ENCODE data around the gene TSFM.
A peak's percentile ranks its signal among the peaks of the same experiment; 100 is the strongest.

Gene TSFM

DNA sequence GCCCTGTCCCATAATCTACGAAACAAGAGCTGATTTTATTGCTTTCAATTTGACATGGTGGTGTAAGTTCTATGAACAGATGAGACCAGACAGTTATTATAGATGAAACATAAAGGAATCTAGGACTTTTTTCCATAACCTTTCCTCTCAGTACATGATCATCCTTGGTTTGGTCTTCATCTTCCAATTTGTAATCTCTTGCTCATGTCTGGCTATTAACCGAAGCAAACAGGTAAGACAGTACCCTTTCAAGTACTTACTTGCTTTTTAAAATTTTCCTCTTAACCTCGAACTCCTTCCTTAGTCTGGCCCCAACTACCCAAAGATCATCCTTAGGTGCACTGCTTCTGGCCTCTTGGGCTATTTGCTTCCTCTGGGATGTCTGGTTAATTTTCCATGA, 36.6 kb upstream of the TSFM start:
- no peak for DNase-seq (ENCODE audit: low spot score)

GRCh38 chr12:57749061-57749460, 33.5 kb upstream of the TSFM start:
- DNase-seq (ENCODE audit: low spot score), result no peak

GRCh38 chr12:57750561-57751431, 31.8 kb upstream of the TSFM start:
- DNase-seq (ENCODE audit: low spot score), result no peak

DNA sequence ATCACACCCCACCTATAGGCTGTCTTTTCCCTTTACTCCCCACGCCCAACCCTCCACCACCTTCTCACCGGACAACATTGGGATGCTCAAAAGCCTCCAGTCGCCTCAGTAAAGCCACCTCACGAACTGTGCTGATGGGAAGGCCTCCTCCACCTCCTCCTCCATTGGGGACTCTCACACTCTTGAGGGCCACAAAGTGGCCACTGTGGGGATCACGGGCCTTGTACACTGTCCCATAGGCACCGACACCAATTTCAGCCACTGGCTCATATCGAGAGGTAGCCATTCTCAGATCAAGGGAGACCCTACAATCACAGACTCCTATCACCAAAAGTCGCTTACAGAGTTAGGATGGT, 31.2 kb upstream of the TSFM start:
- DNase-seq (ENCODE audit: low spot score), result no peak

- DNase-seq (ENCODE audit: low spot score), result peak; percentile 99
Observed at GRCh38 chr12:57751788-57752667, 30.6 kb upstream of the TSFM start, which contains the start of gene CDK4. Gene CDK4 (minus strand): TSS chr12:57752310. CDS start chr12:57751717, 593 bp downstream.

GRCh38 chr12:57752668-57753000, 30.0 kb upstream of the TSFM start:
- DNase-seq (ENCODE audit: low spot score), result no peak

GRCh38 chr12:57753756-57754337, 28.7 kb upstream of the TSFM start:
- DNase-seq (ENCODE audit: low spot score), result no peak

DNA sequence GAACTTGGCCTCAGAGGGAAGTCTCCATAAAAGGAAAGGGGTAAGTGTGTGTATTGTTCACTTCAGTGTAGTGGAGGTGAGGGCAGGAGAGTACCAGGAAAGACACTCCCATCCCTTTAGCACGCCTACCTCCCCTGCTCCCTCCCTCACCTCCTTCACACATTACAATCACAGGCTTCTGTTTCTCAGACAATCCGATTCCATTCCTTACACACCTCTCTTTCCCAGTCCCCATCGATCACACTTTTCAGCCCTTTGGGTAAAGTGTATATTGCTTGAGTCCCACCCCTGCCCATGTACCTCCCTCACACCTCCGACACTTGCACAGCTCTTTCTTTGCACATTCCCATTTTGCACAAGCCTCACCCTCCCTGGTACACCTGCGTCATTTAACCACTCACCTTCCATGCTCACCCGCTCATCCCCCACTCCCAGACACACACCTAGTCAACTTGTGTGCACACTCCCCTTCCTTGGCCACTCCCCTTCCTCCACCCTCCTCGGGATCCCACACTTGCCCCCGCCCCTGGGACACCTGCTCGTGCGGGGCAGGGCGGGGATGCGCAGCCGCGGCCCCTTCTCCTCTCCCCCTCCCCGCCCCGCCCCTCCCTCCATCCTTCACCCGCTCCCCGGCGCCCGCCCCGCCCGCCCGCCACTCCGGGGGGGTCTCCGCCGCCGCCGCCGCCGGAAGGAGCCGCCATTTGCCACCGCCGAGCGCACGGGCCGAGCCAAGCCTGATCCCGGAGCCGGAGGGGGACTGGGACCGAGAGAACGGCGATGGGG, 28.0 kb upstream of the TSFM start, which contains the start of gene MARCHF9:
Gene MARCHF9, plus strand, starts transcription at position 693 of the 783 bp plus-strand sequence. CDS start 426 bp downstream, outside the sequence.
- DNase-seq (ENCODE audit: low spot score), result no peak

GRCh38 chr12:57755194-57755453, 27.5 kb upstream of the TSFM start:
- no peak for DNase-seq (ENCODE audit: low spot score)

DNA sequence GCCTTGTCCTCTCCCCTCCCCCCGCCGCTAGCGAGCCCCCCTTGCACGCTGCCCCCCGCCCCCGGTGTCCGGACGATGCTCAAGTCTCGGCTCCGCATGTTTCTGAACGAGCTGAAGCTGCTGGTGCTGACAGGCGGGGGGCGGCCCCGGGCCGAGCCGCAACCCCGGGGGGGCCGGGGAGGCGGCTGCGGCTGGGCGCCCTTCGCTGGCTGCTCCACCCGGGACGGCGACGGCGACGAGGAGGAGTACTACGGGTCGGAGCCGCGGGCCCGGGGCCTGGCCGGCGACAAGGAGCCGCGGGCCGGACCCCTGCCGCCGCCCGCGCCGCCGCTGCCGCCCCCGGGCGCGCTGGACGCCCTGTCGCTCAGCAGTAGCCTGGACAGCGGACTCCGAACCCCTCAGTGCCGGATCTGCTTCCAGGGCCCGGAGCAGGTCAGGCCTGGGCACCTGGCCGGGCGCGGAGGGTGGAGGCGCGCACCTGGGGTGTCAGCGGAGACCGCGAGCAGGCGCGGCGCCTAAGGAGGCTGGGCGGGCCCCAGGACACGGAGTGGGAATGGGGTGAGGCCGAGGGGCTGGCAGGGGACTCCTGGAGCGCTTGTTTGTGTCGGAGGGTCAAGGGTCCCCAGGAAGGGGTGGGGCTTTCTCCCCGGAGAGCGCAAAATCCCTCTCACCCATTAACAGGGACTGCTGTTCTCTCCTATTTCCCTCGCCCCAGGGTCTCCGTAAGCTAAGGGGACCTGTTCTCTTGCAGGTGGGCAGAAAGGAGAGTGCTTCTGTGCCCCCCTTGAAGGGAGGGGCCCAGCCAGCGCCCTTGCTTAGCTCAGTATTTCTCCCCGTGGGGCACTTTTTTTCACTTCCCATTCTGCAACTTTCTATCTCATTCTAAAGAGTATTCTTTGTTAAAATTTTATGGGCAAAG, 26.9 kb upstream of the TSFM start:
- DNase-seq (ENCODE audit: low spot score), result no peak

DNA sequence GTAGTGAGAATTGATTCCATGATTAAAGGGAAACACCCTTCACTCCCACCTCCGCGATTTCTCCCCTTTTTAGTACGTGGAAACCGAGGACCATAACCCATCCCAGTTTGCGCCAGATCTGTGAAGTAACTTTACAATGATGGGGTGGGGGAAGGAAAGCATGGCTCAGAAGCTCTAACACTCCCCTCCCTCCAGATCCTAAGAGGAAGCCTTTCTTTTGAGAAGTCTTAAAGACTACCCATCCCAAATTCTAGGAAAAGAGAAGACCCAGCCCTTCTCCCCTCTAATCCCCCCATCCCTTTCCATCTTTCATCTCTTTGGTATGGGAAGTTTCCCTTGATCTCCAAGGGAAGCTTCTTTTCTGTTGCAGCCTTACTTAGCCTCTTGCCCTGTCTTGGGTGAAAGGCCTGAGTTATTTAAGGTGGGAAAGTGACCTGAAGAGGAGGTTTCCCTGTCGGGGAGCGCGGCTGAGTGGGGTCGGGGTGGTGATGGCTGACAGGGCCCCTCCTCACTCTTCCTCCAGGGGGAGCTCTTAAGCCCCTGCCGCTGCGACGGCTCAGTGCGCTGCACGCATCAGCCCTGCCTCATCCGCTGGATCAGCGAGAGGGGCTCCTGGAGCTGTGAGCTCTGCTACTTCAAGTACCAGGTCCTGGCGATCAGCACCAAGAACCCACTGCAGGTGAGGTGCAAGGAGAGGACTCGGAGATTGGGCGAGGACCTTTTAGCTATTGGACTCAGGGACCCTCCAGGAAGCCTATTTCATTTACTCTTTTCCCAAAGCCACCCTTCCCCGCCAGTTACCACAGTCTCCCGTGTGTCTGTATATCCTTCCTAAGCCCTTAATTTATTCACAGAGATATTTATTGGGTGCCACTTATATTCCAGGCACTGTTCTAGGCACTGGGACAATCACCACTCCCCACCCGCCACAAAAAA, 25.9 kb upstream of the TSFM start:
- no peak for DNase-seq (ENCODE audit: low spot score)

- DNase-seq (ENCODE audit: low spot score), result no peak
Observed at GRCh38 chr12:57757771-57758170, 24.8 kb upstream of the TSFM start.

- no peak for DNase-seq (ENCODE audit: low spot score)
Observed at GRCh38 chr12:57758552-57759359, 23.8 kb upstream of the TSFM start.

- no peak for DNase-seq (ENCODE audit: low spot score)
Observed at GRCh38 chr12:57759360-57759980, 23.1 kb upstream of the TSFM start.

DNA sequence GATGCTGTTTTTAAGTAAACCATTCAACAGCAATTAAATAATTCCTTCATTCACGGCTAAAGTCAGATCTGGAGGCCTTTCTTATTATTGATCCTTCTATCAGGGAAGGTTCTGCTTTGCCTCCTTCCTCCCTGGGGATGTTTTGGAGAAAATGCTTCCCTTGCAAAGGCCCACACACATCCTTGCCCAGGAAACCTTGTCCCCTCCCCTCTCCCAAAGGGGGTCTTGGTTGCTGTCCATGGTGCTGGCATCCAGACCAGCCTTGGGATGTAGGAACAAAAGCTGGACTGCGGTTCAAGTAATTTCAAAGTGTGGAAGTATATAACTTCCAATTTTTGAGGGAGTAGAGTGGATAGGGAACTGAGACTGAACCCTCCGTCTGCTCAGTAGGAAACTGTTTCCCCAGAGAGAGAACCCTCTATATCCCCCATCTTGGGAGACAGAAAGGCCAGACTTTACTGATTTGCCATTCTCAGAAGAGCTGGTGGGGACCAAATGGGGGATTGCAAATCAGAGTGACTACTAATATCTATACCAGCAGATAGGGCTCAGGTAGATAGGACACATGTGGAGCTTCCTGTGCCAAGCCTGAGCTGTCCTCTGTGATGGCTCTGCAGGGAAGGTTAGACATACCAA, 22.1 kb upstream of the TSFM start:
- DNase-seq (ENCODE audit: low spot score), result no peak

GRCh38 chr12:57761391-57761998, 21.1 kb upstream of the TSFM start:
- no peak for DNase-seq (ENCODE audit: low spot score)

DNA sequence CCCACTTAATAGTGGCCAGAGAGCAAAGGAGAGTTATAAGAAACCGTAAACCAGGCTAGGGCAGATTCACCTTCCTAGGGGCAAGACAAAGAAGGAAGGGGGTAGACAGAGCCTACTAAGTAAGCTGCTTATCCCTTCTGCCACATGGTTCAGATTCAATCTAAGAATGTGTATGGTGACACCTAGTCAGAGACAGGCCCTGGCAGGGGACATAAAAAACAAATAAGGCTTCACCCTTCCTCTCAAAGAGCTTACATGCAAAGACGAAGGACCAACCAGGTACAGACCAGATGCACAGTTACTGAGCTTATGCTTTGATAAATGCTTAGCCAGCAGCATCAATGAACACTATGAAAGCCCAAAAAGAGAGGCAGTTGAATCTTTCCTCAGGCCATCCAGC, 20.1 kb upstream of the TSFM start:
- DNase-seq (ENCODE audit: low spot score), result no peak

All from AG08396 (cell line).